Right atrium auricular region (tissue), 2 donors: ENCODE results near the gene TUT1. TPM values are rescaled to one million over a fixed set of nuclear protein-coding genes. Genes with fewer than 3 reads are reported as not detected.
"Not testable (repeated sequence)": the region's sequence is repeated elsewhere in the genome, so short reads cannot be mapped to it uniquely, and the experiment has no call there.

ENCODE experiments used
- DNase-seq: peaks from one replicate; pipeline ENCODE4 v3.0.0-alpha.2; 2019; ENCODE audit warnings: low spot score
- H3K27ac ChIP-seq, 2 donors: fragments of 200-600 bp; sonication (generic); 1 replicate in 1 of 2; 2 replicates in 1 of 2; pipeline ENCODE4 v1.5.1; 2016 to 2019
- H3K27me3 ChIP-seq, 2 donors: fragments of 200-600 bp; sonication (generic); one replicate each; pipeline versions ENCODE4 v1.5.1 to v1.6.0; 2017 to 2019
- H3K36me3 ChIP-seq: fragments of 200-600 bp; sonication (generic); one replicate; pipeline ENCODE4 v1.5.1; 2016
- H3K4me1 ChIP-seq, 2 donors: fragments of 200-600 bp; sonication (generic); one replicate each; pipeline versions ENCODE4 v1.5.1 to v1.6.0; 2017 to 2019
- H3K4me3 ChIP-seq, 2 donors: fragments of 200-600 bp; sonication (generic); 1 replicate in 1 of 2; 2 replicates in 1 of 2; pipeline ENCODE4 v1.5.1; 2017 to 2019; ENCODE audit warnings: mild to moderate bottlenecking in 1 of 2, moderate library complexity in 1 of 2
- H3K9me3 ChIP-seq, 2 donors: fragments of 200-600 bp; sonication (generic); one replicate each; pipeline ENCODE4 v1.5.1; 2019
- total RNA-seq, 2 donors: library from RNA; depleted of rRNA; stranded (reverse); fragments of >200 nt; gene quantifications; one replicate each; pipeline ENCODE4 v1.1.0, GENCODE V29; 2016
- TF ChIP-seq, protein P1 (sequence below), 2 donors: fragments of 200-600 bp; sonication (generic); IDR thresholded peaks; one replicate each; pipeline ENCODE4 v1.5.1; 2019; ENCODE audit warnings: antibody characterized with exemption in 2 of 2

TUT1 gene
- total RNA-seq, 2 donors from 2014 or later, result 5.4 to 5.7 TPM

DNA sequence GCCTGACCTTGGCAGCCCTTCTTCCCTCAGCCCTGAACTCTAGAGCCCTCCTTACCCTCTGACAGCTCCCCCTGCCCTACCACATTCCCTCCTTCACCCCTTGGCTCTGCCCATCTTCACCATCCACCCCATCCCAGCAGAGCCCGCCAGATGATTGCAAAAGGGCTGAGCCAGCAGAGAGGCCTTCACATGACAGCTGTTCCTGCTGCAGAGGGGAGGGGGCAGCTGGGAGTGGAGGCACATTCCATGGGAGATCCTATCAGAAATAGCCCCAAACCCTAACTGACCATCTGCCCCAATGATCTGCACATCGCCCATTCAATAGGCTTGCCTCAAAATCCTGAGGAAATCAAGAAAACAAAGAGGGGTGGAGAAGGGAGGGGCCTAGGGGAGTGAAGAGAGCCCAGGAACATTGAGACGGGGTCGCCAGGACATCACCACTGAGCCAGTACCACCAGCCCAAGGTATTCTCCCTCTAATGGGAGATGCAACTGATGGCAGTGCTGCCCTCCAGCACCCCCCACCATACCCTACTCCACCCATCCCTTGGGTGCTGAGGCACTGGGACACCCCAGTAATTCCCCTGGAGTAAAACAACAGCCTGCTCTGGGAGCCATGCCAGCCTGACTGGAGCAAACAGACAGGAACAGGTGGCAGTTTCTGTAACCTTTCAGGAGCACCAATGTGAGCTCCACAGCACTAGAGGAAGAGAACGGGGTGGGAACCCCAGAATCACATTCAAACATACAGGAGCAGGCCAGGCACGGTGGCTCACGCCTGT lies 36.7 kb downstream of the TUT1 start:
- TF ChIP-seq, protein P1, sequence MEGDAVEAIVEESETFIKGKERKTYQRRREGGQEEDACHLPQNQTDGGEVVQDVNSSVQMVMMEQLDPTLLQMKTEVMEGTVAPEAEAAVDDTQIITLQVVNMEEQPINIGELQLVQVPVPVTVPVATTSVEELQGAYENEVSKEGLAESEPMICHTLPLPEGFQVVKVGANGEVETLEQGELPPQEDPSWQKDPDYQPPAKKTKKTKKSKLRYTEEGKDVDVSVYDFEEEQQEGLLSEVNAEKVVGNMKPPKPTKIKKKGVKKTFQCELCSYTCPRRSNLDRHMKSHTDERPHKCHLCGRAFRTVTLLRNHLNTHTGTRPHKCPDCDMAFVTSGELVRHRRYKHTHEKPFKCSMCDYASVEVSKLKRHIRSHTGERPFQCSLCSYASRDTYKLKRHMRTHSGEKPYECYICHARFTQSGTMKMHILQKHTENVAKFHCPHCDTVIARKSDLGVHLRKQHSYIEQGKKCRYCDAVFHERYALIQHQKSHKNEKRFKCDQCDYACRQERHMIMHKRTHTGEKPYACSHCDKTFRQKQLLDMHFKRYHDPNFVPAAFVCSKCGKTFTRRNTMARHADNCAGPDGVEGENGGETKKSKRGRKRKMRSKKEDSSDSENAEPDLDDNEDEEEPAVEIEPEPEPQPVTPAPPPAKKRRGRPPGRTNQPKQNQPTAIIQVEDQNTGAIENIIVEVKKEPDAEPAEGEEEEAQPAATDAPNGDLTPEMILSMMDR (IDR thresholded peaks at IDR 0.05), result no peak
- Histone ChIP-seq H3K4me3 (no peak overlapping the region), H3K36me3 (peaks cover 16% of the 10 kb centered on the region), H3K4me1 (peaks cover 0 to 81% of the 10 kb centered on the region in 2 donors), H3K27ac (peak overlapping the region; percentile 90 to 95), H3K9me3 (no peaks in the 10 kb centered on the region), H3K27me3 (no peaks in the 10 kb centered on the region)
- no peak for DNase-seq

- peaks cover 0 to 87% of the 10 kb centered on the region in 2 donors for H3K4me1 ChIP-seq
- H3K27ac ChIP-seq, result peak overlapping the region; percentile 90 to 95
- H3K27me3 ChIP-seq, result no peaks in the 10 kb centered on the region
- peaks cover 10% of the 10 kb centered on the region for H3K36me3 ChIP-seq
- H3K9me3 ChIP-seq, result no peaks in the 10 kb centered on the region
- H3K4me3 ChIP-seq, result peak overlapping the region in 1 of 2 donors; percentile 32
- TF ChIP-seq, protein P1 (IDR thresholded peaks at IDR 0.05), result no peak
- DNase-seq, result no peak
These were observed 37.4 kb downstream of the TUT1 start for GRCh38 chr11:62553839-62554361.

DNA sequence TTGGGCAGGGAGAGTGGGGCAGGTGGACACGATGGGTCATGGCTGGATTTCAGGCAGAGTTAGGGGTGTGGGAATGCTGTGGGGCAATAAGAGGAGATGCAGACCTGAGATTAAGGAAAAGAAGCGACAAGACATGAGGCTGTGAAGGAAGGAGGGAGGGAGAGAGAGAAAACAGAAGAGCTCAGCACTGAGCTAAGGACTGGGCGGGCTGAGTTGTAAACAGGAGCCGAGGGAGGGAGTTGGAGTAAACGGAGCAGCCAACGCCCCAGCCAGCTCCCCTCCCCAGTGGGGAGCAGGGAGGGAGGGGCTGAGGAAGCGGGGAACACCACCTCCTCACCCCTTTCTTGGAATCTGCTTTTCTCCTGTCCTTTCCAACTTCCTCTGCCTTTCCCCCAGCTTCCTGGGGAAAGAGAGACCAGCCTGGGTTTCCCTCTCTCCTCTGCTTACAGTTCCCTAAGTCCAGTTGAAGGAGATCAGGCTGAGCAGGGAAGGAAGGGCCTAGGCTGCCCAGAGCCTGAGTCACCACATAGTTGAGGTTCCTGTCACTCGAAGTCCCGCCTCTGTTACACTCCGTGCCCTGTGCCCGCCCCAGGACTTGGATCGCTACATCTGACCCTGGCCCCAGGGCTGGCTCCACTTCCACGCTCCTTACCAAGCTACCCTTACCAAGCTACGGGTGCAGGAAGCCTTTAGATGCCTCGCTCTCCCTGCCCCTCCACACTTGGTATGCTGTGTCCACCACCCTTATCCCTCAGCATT lies 38.1 kb downstream of the TUT1 start:
- peaks cover 3% of the 10 kb centered on the region for H3K36me3 ChIP-seq
- H3K4me1 ChIP-seq, result peaks cover 0 to 93% of the 10 kb centered on the region in 2 donors
- H3K27me3 ChIP-seq, result no peaks in the 10 kb centered on the region
- peak; percentile 94 for DNase-seq
- H3K27ac ChIP-seq, result peak overlapping the region; percentile 90 to 95
- peak overlapping the region; percentile 7 to 32 for H3K4me3 ChIP-seq
- H3K9me3 ChIP-seq, result no peaks in the 10 kb centered on the region
- TF ChIP-seq, protein P1 (IDR thresholded peaks at IDR 0.05), result no peak

GRCh38 chr11:62552485-62553079 lies 38.7 kb downstream of the TUT1 start:
- H3K9me3 ChIP-seq, result no peaks in the 10 kb centered on the region
- H3K4me3 ChIP-seq, result peak overlapping the region; percentile 7 to 32
- peaks cover 0 to 98% of the 10 kb centered on the region in 2 donors for H3K4me1 ChIP-seq
- TF ChIP-seq, protein P1 (IDR thresholded peaks at IDR 0.05), result no peak
- peak overlapping the region; percentile 90 to 95 for H3K27ac ChIP-seq
- no peaks in the 10 kb centered on the region for H3K36me3 ChIP-seq
- H3K27me3 ChIP-seq, result no peaks in the 10 kb centered on the region
- DNase-seq, result no peak

- DNase-seq, H3K27ac ChIP-seq, H3K27me3 ChIP-seq, H3K4me3 ChIP-seq, H3K9me3 ChIP-seq, H3K36me3 ChIP-seq: not testable (repeated sequence)
- H3K4me1 ChIP-seq, result peaks cover 0 to 85% of the 10 kb centered on the region in 2 donors
These were observed 40.8 kb downstream of the TUT1 start for GRCh38 chr11:62550478-62550877.
